Dermis microvascular lymphatic vessel endothelial cell (primary cell): Measurements from ENCODE around the gene KDM7A. TPM values are rescaled to one million over a fixed set of nuclear protein-coding genes. Genes with fewer than 3 reads are reported as not detected.

ENCODE experiments used
- total RNA-seq: library from RNA; depleted of rRNA; stranded (reverse); fragments of >200 nt; gene quantifications from 2 replicates; pipeline ENCODE4 v1.2.1, GENCODE V29; 2014

Gene KDM7A
- total RNA-seq, 1 donor from 2014 or later = 6.2 TPM

Other genes starting within 250 kb of the KDM7A start
- gene PARP12, start 114.0 kb downstream of the KDM7A start, total RNA-seq = 57.0 and 75.4 TPM in 2 replicates
- 46.5 and 72.7 TPM in 2 replicates for gene SLC37A3, start 221.5 kb upstream of the KDM7A start, total RNA-seq
- gene RAB19, start 227.1 kb upstream of the KDM7A start, total RNA-seq = 0.26 TPM in 1 of 2 replicates, not detected in the other